IMR-90 (cell line): Measurements from ENCODE around the gene GLP2R. TPM values are rescaled to one million over a fixed set of nuclear protein-coding genes. Genes with fewer than 3 reads are reported as not detected.

Experiments used
- ATAC-seq: fragments of 200-7000 bp; cut with Tn5 transposase; 2 replicates; pipeline ENCODE4 v1.9.1; 2020; ENCODE audit warnings: low read depth, mild to moderate bottlenecking, moderate library complexity
- BruUV-seq: library from RNA; stranded (reverse); fragments of 400-500 nt; replicated peaks from 2 replicates; lab custom pipeline; 2021; lab: Mats Ljungman, UMichigan
- CTCF ChIA-PET: fragments of 300-600 bp; formaldehyde crosslinking; extraction: SDS; loops from one replicate; lab custom pipeline; 2021; ENCODE audit warnings: antibody characterized with exemption; lab: Yijun Ruan, JAX
- POLR2A ChIA-PET: fragments of 300-600 bp; sonication (Branson Sonifier 250); formaldehyde crosslinking; loops from one replicate; lab custom pipeline; 2022; ENCODE audit warnings: antibody characterized with exemption; ENCODE audit not compliant: unreplicated experiment; lab: Charles Lee
- DNase-seq: peaks from one replicate; pipeline ENCODE4 v3.0.0; 2013
- H2AFZ ChIP-seq: replicated peaks from 2 replicates; pipeline ENCODE3; 2013; ENCODE audit warnings: low read length, mild to moderate bottlenecking; ENCODE audit not compliant: poor library complexity
- H2AK5ac ChIP-seq: 2 replicates; pipeline ENCODE4 v1.6.1; 2013; ENCODE audit warnings: low read depth, low read length, inconsistent platforms
- H2AK9ac ChIP-seq: replicated peaks from 2 replicates; pipeline ENCODE3; 2013; ENCODE audit warnings: mild to moderate bottlenecking, low read depth, low read length, moderate library complexity; ENCODE audit not compliant: poor library complexity
- H2BK120ac ChIP-seq: 2 replicates; pipeline ENCODE4 v1.6.1; 2013; ENCODE audit warnings: low read depth, low read length, inconsistent platforms
- H2BK15ac ChIP-seq: 3 replicates; pipeline ENCODE4 v1.6.1; 2013; ENCODE audit warnings: low read depth, low read length, inconsistent platforms
- H2BK20ac ChIP-seq: 2 replicates; pipeline ENCODE4 v1.6.1; 2013; ENCODE audit warnings: low read depth, mild to moderate bottlenecking, inconsistent platforms, low read length, moderate library complexity
- H2BK5ac ChIP-seq: 2 replicates; pipeline ENCODE4 v1.6.1; 2013; ENCODE audit warnings: mild to moderate bottlenecking, low read depth, low read length, inconsistent platforms; ENCODE audit not compliant: poor library complexity, severe bottlenecking
- H3K14ac ChIP-seq: replicated peaks from 2 replicates; pipeline ENCODE4 v1.6.1; 2013; ENCODE audit warnings: low read depth, low read length, inconsistent platforms
- H3K18ac ChIP-seq: 2 replicates; pipeline ENCODE4 v1.6.1; 2013; ENCODE audit warnings: low read depth, low read length, control low read depth
- H3K23ac ChIP-seq: 2 replicates; pipeline ENCODE4 v1.6.1; 2013; ENCODE audit warnings: low read depth, low read length, inconsistent platforms
- H3K27ac ChIP-seq: 2 replicates; pipeline ENCODE4 v1.5.1; 2013; ENCODE audit warnings: mild to moderate bottlenecking, control low read depth, low read length; ENCODE audit not compliant: insufficient read depth
- H3K27me3 ChIP-seq: 2 replicates; pipeline ENCODE4 v1.6.1; 2013; ENCODE audit warnings: low read length; ENCODE audit not compliant: control insufficient read depth, insufficient read depth
- H3K36me3 ChIP-seq: 2 replicates; pipeline ENCODE4 v1.6.1; 2013; ENCODE audit warnings: low read length, mixed read lengths; ENCODE audit not compliant: control insufficient read depth, insufficient read depth
- H3K4ac ChIP-seq: 2 replicates; pipeline ENCODE4 v1.6.1; 2013; ENCODE audit warnings: low read depth, low read length, inconsistent platforms
- H3K4me1 ChIP-seq: 2 replicates; pipeline ENCODE4 v1.6.1; 2013; ENCODE audit warnings: low read length, mixed read lengths; ENCODE audit not compliant: control insufficient read depth, insufficient read depth
- H3K4me2 ChIP-seq: 2 replicates; pipeline ENCODE4 v1.6.1; 2013; ENCODE audit warnings: low read depth, mild to moderate bottlenecking, control low read depth, low read length, moderate library complexity
- H3K4me3 ChIP-seq: 2 replicates; pipeline ENCODE4 v1.5.1; 2013; ENCODE audit warnings: low read depth, mild to moderate bottlenecking, control low read depth, low read length, moderate library complexity; ENCODE audit not compliant: insufficient read depth
- H3K56ac ChIP-seq: 2 replicates; pipeline ENCODE4 v1.6.1; 2013; ENCODE audit warnings: low read length, inconsistent platforms; ENCODE audit not compliant: insufficient read depth; ENCODE audit errors: extremely low read depth
- H3K79me1 ChIP-seq, 2 experiments: 2 replicates each; pipeline ENCODE4 v1.6.1; 2013; ENCODE audit warnings: low read length in 2 of 2, inconsistent platforms in 1 of 2, low read depth in 1 of 2
- H3K9ac ChIP-seq: 2 replicates; pipeline ENCODE4 v1.6.1; 2013; ENCODE audit warnings: low read depth, low read length, control low read depth
- H3K9me1 ChIP-seq: 2 replicates; pipeline ENCODE4 v1.6.1; 2013; ENCODE audit warnings: low read length, inconsistent platforms; ENCODE audit not compliant: insufficient read depth
- H3K9me3 ChIP-seq: 2 replicates; pipeline ENCODE4 v1.6.1; 2013; ENCODE audit warnings: low read length; ENCODE audit not compliant: control insufficient read depth, insufficient read depth
- H4K20me1 ChIP-seq: 2 replicates; pipeline ENCODE4 v1.6.1; 2013; ENCODE audit warnings: low read length, inconsistent platforms; ENCODE audit not compliant: insufficient read depth
- H4K5ac ChIP-seq: 2 replicates; pipeline ENCODE4 v1.6.1; 2013; ENCODE audit warnings: mild to moderate bottlenecking, low read depth, low read length, control low read depth
- H4K8ac ChIP-seq, 2 experiments: 2 replicates each; pipeline ENCODE4 v1.6.1; 2013; ENCODE audit warnings: low read depth in 2 of 2, low read length in 2 of 2, control low read depth in 1 of 2, inconsistent platforms in 1 of 2
- H4K91ac ChIP-seq: 2 replicates; pipeline ENCODE4 v1.6.1; 2013; ENCODE audit warnings: low read depth, low read length, inconsistent platforms; ENCODE audit not compliant: insufficient read depth
- BHLHE40 ChIP-seq: fragments of 150-350 bp; IDR thresholded peaks from 2 replicates; pipeline ENCODE4 v1.6.1; 2016; ENCODE audit warnings: mild to moderate bottlenecking, low read depth, low read length
- CEBPB ChIP-seq: IDR thresholded peaks from 2 replicates; pipeline ENCODE4 v1.6.1; 2012; ENCODE audit warnings: low read depth, low read length, improper control_type of control experiment
- CHD1 ChIP-seq: IDR thresholded peaks from 2 replicates; pipeline ENCODE4 v1.6.1; 2012; ENCODE audit warnings: low read depth, low read length, improper control_type of control experiment
- ELK1 ChIP-seq: fragments of 150-350 bp; IDR thresholded peaks from 2 replicates; pipeline ENCODE4 v1.6.1; 2016; ENCODE audit warnings: low read depth, mild to moderate bottlenecking, low read length, moderate library complexity, borderline replicate concordance
- MAFK ChIP-seq: IDR thresholded peaks from 2 replicates; pipeline ENCODE4 v1.6.1; 2012; ENCODE audit warnings: low read depth, low read length, improper control_type of control experiment
- MAZ ChIP-seq: IDR thresholded peaks from 2 replicates; pipeline ENCODE4 v1.6.1; 2012; ENCODE audit warnings: low read depth, mild to moderate bottlenecking, low read length, improper control_type of control experiment, moderate library complexity, borderline replicate concordance
- NFE2L2 ChIP-seq: fragments of 150-350 bp; IDR thresholded peaks from 2 replicates; pipeline ENCODE4 v1.6.1; 2016; ENCODE audit warnings: low read depth, mild to moderate bottlenecking, low read length
- POLR2A ChIP-seq: IDR thresholded peaks from 2 replicates; pipeline ENCODE4 v1.6.1; 2012; ENCODE audit warnings: mild to moderate bottlenecking, low read depth, low read length
- RAD21 ChIP-seq: IDR thresholded peaks from 2 replicates; pipeline ENCODE4 v1.6.1; 2012; ENCODE audit warnings: low read length, improper control_type of control experiment
- RCOR1 ChIP-seq: IDR thresholded peaks from 2 replicates; pipeline ENCODE4 v1.6.1; 2012; ENCODE audit warnings: mild to moderate bottlenecking, low read length, improper control_type of control experiment; ENCODE audit not compliant: insufficient replicate concordance
- RFX5 ChIP-seq: IDR thresholded peaks from 2 replicates; pipeline ENCODE4 v1.8.0; 2012; ENCODE audit warnings: low read depth, mild to moderate bottlenecking, low read length, moderate library complexity
- SMC3 ChIP-seq: fragments of 150-350 bp; IDR thresholded peaks from 2 replicates; pipeline ENCODE4 v1.6.1; 2016; ENCODE audit warnings: low read depth, mild to moderate bottlenecking, antibody characterized with exemption, low read length, moderate library complexity
- USF2 ChIP-seq: fragments of 150-350 bp; IDR thresholded peaks from 2 replicates; pipeline ENCODE4 v1.6.1; 2017; ENCODE audit warnings: mild to moderate bottlenecking, antibody characterized with exemption, low read length, low read depth
- WGBS, 2 experiments: methylation state at CpG; one replicate each; pipeline versions ENCODE4 v1.1.5 to v1.1.7; 2013; ENCODE audit warnings: missing lambda C conversion rate in 2 of 2; ENCODE audit not compliant: insufficient read length in 1 of 2; ENCODE audit errors: extremely low coverage in 2 of 2; 5-methylcytosine and 5-hydroxymethylcytosine counted together
- dilution Hi-C: fragments of 300-500 bp; cut with HindIII; formaldehyde crosslinking; loops from one replicate; pipeline ENCODE4 v1.14.3; 2018; ENCODE audit warnings: low sequenced_read_pairs; ENCODE audit not compliant: unreplicated experiment
- in situ Hi-C: fragments of 300-500 bp; cut with MboI; formaldehyde crosslinking; loops from 3 replicates; pipeline ENCODE4 v1.14.3; 2019; ENCODE audit warnings: low sequenced_read_pairs, inconsistent platforms, mixed read lengths
- intact Hi-C: fragments of 100-400 bp; cut with micrococcal nuclease; formaldehyde crosslinking; loops from 2 replicates; pipeline ENCODE4 v1.10.0; 2022
- polyA plus RNA-seq, 3 experiments: library from polyadenylated mRNA; depleted of rRNA; stranded (reverse); fragments of >200 nt; gene quantifications; 2 replicates each; pipeline ENCODE4 v1.2.3, GENCODE V29; 2012; ENCODE audit warnings: low replicate concordance in 1 of 3
- total RNA-seq: library from RNA; depleted of rRNA; stranded (reverse); fragments of >200 nt; gene quantifications from 2 replicates; pipeline ENCODE4 v1.2.3, GENCODE V29; 2012

GLP2R gene
- total and polyA plus RNA-seq, 2 of the 4 experiments (the other 2 are of a cell fraction): 0.07 TPM; not detected in 1

GRCh38 chr17:9859781-9860180 lies 34.1 kb downstream of the GLP2R start:
- H3K9me1 ChIP-seq: no peaks in the 10 kb centered on the region
- DNase-seq (no peak), ATAC-seq (no peak)
- no peak overlapping the region for H4K5ac ChIP-seq
- no peak overlapping the region for H4K91ac ChIP-seq
- CTCF ChIA-PET: interaction anchor here (0.8 kb wide), 1 partner anchor 30 kb away, joined by 4 read pairs; no protein-coding TSS in a partner anchor
- H3K18ac ChIP-seq: no peak overlapping the region
- WGBS, 2 experiments: 100% methylated on average over 1 of the region's 5 CpGs; no CpG with 5 or more reads in 1 of the 2 experiments
- no peak overlapping the region for H3K56ac ChIP-seq
- no peak overlapping the region for H3K4me3 ChIP-seq
- no peak overlapping the region for H3K14ac ChIP-seq
- intact Hi-C loops: no loop called here
- no peak overlapping the region for H3K4me2 ChIP-seq
- no peak overlapping the region for H2AK5ac ChIP-seq
- no peaks in the 10 kb centered on the region for H3K4me1 ChIP-seq
- H4K20me1 ChIP-seq: no peaks in the 10 kb centered on the region
- no peak overlapping the region for H3K9ac ChIP-seq
- H3K36me3 ChIP-seq: no peaks in the 10 kb centered on the region
- H2AFZ ChIP-seq: no peak overlapping the region
- TF ChIP-seq BHLHE40 (no peak), NFE2L2 (no peak), POLR2A (no peak), CHD1 (no peak), MAFK (no peak), ELK1 (no peak), MAZ (no peak), RFX5 (no peak), CEBPB (no peak), USF2 (no peak), SMC3 (no peak), RCOR1 (no peak), RAD21 (no peak)
- H3K79me1 ChIP-seq: no peaks in the 10 kb centered on the region
- H3K27me3 ChIP-seq: no peaks in the 10 kb centered on the region
- BruUV-seq: no TSS peak
- no peak overlapping the region for H2BK20ac ChIP-seq
- no peak overlapping the region for H3K27ac ChIP-seq
- in situ Hi-C loops: no loop called here
- H3K9me3 ChIP-seq: peaks cover 13% of the 10 kb centered on the region
- H4K8ac ChIP-seq: no peak overlapping the region
- H2BK5ac ChIP-seq: no peak overlapping the region
- H2BK120ac ChIP-seq: no peak overlapping the region
- H2BK15ac ChIP-seq: no peak overlapping the region
- H3K4ac ChIP-seq: no peak overlapping the region
- dilution Hi-C loops: no loop called here
- POLR2A ChIA-PET: no interaction called here
- no peak overlapping the region for H2AK9ac ChIP-seq
- H3K23ac ChIP-seq: no peak overlapping the region
